NCI-H69 (cell line): ENCODE data around the gene PALLD.
A peak's percentile ranks its signal among the peaks of the same experiment; 100 is the strongest.

Experiments
- DNase-seq: peaks from one replicate; lab custom pipeline; 2025; lab: John Stamatoyannopoulos, UW

Gene PALLD

DNA sequence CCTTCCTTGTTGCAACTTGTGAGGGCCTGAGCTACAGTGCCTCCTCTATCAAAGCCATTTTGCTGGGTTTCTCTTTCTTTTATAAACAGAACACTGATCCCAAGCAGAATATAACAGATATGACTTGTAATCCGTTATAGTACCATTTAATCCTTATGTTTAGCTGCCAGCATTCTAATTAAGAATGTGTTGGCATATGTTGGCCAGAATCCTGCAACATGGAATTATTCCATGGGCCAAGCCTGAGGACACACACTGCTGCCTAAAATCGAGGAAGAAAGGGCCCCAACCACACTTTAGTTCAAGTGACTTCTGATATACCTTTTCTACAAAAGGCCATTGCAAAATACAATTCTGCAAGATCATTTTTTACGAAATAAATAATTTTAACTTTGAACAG lies 28.0 kb downstream of the PALLD start:
- no peak for DNase-seq

DNA sequence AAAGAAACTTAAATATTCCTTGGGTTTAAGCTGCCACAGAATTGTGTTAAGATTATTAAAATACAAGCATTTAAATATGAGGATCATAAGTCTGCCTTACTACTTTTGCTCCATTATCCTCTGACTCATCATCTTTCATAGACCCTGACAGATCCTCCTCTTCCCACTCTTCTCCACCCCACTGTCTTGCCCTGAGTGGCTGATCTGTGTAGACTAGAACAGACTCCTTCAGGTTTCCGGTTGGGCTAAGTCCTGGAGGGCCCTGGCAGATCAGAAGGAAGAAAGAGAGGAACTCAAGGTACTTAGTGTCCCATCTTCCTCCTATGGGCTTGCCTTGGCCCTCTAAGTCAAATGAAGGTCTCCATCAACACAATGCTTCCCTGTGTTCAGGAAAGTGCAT lies 30.7 kb downstream of the PALLD start:
- DNase-seq, result no peak

DNA sequence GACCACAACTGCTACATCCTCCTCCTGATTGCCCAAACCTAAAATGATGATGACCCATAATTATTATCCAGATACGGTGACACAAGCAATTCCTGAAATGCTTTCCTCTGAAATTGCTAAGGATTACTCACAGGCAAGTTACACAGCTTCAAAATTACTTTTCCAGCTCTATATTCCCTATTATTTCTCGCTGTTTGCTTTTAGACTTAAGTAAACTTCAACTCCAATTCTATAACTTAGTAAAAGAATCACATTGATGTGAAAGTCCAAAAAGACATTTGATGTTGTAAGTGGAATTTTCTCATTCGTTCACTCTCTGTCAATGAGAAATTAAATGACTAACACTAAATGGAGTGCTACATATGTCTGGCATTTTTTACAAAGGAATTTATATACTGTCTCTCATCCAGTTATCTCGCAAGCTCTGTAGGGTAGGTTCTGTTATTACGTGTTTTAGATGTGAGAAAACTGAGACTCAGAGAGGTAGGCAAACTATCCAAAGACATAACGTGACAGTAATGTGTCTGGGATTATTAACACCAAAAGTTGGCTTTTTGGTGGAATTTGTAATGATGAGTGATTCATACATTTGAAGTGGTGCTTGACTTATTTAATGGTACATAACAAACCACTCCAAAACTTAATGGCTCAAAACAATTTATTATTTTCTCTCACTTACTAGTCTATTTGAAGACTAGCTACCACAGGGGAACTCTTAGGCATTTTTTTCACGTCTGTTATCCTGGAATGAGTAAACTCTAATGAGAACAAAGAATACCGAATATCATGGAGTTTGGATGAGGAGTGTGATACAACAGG lies 31.5 kb downstream of the PALLD start:
- no peak for DNase-seq

DNA sequence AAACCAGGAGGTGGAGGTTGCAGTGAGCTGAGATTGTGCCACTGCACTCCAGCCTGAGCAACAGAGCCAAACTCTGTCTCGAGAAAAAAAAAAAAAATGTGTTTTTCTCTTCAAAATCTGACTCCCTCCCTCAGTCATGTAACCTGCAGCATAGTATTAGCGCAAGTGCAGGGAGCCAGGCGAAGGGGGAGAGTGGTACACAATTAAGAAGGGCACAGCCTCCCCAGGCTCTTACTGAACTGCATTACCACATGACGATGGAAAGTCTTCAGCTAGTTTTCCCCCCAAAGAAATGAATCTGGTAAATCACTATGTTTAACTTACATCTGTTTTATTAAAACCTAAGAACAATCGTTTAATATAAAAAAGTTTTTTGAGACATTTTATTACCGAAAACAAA lies 32.4 kb downstream of the PALLD start:
- no peak for DNase-seq

DNA sequence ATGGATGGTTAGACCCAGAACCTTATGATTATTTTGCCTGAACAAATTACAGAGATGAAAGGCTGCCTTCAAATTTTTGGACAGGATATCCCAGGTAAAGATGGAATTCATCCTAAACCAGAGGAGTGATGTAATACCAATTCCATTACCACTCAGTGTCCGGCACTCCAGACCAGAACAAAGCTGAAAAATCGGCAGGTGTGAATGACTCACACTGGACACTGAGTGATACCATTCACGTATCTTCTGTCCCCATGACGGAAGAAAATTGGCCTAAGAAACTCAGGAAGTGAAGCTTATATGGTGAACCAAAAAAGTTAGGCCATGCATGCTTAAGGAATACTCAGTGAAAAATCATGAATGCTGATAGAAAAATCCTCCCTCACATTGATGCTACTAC lies 34.5 kb downstream of the PALLD start:
- no peak for DNase-seq

DNA sequence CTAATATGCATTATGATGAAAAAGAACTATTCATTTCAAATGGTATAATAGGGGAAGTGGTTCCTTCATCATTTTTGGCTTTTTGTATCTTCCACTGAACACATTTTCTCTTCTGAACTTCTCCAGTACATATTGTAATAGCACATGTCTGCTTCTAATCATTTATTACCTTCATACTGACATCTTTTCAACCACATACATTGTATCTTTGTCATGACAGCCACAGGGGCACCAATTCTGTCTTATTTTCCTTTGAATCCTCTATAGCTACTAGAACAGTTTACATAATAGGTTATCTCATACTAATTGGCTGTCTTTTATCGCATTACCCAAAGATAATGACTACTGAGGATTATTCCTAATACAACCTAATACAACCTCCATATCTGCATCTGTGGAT lies 37.7 kb downstream of the PALLD start:
- DNase-seq, result no peak

DNA sequence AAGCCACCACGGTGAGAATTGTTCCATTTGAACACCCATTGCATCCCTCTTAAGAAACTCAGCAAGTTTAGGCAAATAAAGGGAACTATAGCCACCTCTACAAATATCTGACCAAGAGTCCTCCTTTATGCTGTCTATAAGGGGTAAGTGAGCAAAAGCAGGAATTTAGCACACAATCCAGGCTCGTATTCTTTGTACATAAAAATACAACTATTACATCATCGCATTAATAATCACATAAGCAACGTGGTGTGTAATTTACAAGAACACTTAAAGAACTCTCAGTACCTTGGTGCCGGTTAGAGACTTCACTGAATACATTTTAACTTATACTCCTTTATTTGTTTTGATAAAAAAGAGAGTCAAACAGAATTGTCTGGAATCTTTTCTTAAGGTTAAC lies 38.8 kb downstream of the PALLD start:
- DNase-seq, result no peak

DNA sequence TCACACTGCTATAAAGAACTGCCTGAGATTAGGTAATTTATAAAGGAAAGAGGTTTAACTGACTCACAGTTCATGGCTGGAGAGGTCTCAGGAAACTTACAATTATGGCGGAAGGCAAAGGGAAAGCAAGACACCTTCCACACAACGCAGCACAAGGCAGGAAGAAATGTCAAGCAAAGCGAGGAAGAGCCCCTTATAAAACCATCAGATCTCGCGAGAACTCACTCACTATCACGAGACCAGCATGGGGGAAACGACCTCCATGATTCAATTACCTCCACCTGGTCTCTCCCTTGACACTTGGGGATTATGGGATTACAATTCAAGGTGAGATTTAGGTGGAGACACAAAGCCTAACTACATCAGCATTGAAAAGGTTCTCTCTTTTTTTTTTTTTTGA lies 39.6 kb downstream of the PALLD start:
- DNase-seq, result no peak

DNA sequence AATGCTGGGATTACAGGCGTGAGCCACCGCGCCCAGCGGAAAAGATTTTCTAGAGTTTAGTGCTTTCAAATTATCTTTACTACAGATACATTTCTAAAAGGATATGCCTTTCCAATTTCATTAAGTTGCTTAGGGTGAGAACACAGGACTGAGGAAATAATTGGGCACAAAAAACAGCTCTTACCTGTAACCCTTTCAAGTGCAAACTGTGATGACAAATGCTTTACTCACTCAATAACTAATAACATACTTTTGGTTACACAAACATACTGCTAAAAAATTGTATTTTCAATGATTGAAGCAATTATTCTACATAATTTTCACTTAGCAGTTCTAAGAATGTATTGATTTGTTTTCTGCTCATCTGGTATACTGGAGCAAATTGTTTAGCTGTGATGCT lies 40.2 kb downstream of the PALLD start:
- DNase-seq, result no peak

DNA sequence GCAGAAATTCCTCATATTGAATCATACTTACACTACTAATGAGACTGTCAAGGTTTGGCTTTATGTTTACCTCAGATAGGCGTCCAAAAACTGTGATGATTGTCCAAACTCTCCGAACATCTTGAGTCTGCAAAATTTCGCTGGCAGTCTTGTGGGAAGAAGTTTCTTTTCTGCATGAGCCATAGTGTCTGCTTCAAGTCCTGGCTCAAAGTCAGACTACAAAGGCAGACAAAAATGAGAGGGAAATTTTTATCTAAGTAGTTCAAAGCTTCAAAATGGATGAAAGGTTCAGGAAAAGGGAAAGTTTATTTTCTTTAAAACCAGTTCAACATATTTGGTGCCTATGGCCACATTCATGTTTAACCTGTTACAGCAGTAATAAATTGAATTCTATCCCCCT lies 40.7 kb downstream of the PALLD start:
- no peak for DNase-seq

- DNase-seq, result no peak
These were observed 41.8 kb downstream of the PALLD start for GRCh38 chr4:168538632-168539031.

GRCh38 chr4:168540086-168540485 lies 43.2 kb downstream of the PALLD start:
- DNase-seq, result peak; percentile 18

GRCh38 chr4:168540503-168541265 lies 43.8 kb downstream of the PALLD start:
- peak; percentile 68 for DNase-seq

- no peak for DNase-seq
These were observed 44.6 kb downstream of the PALLD start for GRCh38 chr4:168541266-168541953.

DNA sequence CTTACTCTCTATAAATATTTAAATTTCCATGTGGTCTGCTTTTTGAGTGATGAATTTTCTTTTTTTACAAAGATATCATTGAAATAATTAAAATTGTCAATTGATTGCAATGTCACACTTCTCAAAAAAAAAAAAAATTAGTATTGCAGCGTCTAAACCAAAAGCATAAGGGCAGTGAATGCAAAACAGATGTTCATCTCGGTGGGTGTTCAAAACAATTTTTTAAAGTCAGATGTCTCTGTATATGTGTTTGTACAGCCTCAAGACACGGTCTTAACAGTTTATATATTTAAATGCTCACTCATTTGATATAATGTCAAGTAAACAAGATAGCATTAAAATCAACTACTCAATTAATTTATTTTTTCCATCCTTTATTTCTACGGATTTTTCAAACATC lies 52.3 kb downstream of the PALLD start:
- peak; percentile 64 for DNase-seq

- peak; percentile 16 for DNase-seq
These were observed 53.4 kb downstream of the PALLD start for GRCh38 chr4:168550064-168550766.

DNA sequence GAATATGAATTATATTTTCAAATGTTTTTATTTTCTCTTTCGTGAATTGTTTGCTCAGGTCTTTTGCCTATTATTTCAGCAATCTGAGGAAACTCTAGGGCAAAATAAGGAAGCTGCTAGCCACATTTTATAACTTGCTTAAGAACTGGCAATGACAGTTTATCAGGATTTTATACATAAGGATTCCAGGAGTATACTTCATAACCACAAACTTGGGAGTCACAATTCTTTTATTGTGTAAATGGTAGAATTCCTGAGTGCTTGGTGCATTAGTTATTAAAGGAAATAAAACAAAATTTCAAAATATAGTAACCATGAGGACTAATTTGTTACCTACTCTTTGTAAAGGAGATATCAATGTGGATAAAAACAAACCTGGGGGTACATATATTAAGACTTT lies 54.4 kb downstream of the PALLD start:
- no peak for DNase-seq

DNA sequence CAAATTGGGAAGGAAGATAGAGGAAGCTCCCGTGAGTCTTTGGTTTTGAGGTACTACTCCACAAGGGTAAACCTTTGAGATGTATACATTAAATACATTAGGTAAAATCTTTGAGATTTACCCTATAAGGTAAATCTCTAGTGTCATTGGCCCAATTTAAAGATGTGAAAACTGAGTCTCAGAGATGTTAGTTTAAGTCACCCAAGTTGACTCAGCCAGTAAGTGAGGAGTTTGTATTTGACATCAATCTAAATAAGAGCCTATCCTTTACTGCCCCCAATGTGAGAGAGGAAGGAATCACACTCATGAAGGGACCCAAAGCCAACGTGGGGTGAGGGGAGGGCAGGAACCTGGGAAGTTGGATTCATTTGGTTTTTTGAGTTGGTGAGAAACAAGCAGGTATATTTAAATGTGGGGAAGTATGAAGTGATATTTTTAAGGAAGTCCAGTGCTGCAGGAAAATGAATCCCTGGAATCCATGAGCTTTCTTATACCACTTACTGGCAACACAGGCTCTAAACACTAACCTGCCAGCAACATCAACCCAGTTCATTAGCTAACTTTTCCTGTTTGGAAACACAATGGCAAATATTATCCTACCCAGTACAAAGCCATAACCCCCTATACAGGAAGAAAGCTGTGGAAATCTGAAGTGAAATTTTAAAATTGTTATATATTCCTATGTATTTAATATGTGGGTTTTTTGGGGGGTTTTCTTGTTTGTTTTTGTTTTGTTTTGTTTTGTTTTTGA lies 55.3 kb downstream of the PALLD start:
- peak; percentile 70 for DNase-seq

DNA sequence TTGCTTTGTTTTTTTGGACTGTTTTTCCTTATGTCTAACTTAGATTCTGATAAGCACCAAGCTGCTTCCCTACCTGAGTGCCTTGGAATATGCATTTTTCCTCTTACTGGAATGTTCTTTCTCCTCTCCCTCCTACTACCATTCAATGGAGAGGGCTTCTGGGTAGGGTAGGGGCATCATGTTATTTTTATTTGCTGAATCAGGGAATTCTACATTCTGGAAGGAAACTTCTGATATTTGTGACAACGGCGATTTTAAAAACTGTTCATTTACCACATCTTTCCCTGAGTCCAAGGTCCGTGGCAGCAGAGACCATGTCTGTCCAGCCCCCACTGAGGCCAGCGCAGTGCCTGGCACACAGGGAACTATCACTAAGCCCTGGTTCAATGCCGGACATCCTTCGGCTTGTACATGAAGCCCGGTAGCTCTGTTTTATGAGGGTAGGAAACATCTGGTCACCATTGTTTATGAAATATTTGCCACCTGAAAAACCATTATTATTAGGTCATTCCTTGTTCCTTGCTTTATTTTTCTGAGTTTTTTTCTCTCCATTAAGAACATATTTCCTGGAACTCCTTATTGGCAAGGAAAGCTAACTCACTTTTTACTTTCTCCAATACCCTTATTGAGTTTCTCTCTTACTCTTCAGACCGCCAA lies 57.0 kb downstream of the PALLD start:
- no peak for DNase-seq

DNA sequence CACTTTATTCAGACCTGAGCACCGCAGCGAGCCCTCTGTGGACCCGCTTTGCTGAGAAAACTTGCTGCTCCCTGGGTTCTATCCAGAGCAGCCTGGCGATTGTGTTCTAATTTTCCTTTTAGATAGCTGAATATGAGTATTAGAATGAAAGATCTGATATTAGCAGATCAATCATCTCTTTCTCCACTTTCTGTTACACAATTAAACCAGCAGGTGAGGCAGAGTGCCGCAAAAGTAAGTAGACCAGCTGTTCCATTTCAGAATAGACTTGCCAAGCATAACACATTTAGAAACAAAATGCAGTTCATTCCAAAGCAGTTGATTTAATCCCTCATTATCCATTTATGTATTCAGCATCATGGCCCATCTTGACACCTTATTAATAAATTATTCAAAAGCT lies 58.6 kb downstream of the PALLD start:
- DNase-seq, result peak; percentile 12

- no peak for DNase-seq
These were observed 60.8 kb downstream of the PALLD start for GRCh38 chr4:168557658-168558057.
